Sigmoid colon (tissue), 7 donors: ENCODE data around the gene PHF20. TPM values are rescaled to one million over a fixed set of nuclear protein-coding genes. Genes with fewer than 3 reads are reported as not detected.

Source experiments
- DNase-seq: peaks from one replicate; pipeline ENCODE4 v3.0.0-alpha.2; 2019
- H3K27ac ChIP-seq, 4 donors: fragments of 200-600 bp; sonication (generic); one replicate each; pipeline ENCODE4 v1.5.1; 2016 to 2019; ENCODE audit warnings: mild to moderate bottlenecking in 1 of 4
- H3K27me3 ChIP-seq, 3 donors: fragments of 200-600 bp; sonication (generic); one replicate each; pipeline ENCODE4 v1.5.1; 2019; ENCODE audit warnings: mild to moderate bottlenecking in 1 of 3
- H3K36me3 ChIP-seq, 4 donors: fragments of 200-600 bp; sonication (generic); one replicate each; pipeline ENCODE4 v1.5.1; 2016 to 2019
- H3K4me1 ChIP-seq, 4 donors: fragments of 200-600 bp; sonication (generic); one replicate each; pipeline ENCODE4 v1.5.1; 2017 to 2019
- H3K4me3 ChIP-seq, 4 donors: fragments of 200-600 bp; sonication (generic); one replicate each; pipeline ENCODE4 v1.5.1; 2017 to 2019; ENCODE audit warnings: mild to moderate bottlenecking in 2 of 4, moderate library complexity in 1 of 4
- H3K9me3 ChIP-seq, 4 donors: fragments of 200-600 bp in 3 of 4; sonication (generic) in 3 of 4; one replicate each; pipeline versions ENCODE4 v1.5.1 to v1.6.1; 2013 to 2019
- CTCF ChIP-seq, 4 experiments: fragments of 450-650 bp in 3 of 4; fragments of 200-600 bp in 1 of 4; IDR thresholded peaks; one replicate each; pipeline ENCODE4 v1.5.1; 2016 to 2019; ENCODE audit warnings: antibody characterized with exemption in 4 of 4, mild to moderate bottlenecking in 3 of 4, moderate library complexity in 2 of 4
- EP300 ChIP-seq, 4 donors: sonication (generic); formaldehyde crosslinking; IDR thresholded peaks; one replicate each; pipeline ENCODE4 v1.6.1; 2017; ENCODE audit warnings: antibody characterized with exemption in 4 of 4
- POLR2A ChIP-seq, 2 donors: fragments of 450-650 bp; IDR thresholded peaks; one replicate each; pipeline ENCODE4 v1.6.1; 2016; ENCODE audit warnings: antibody characterized with exemption in 2 of 2, mild to moderate bottlenecking in 2 of 2, moderate library complexity in 2 of 2
- POLR2AphosphoS5 ChIP-seq, 4 donors: sonication (generic); formaldehyde crosslinking; IDR thresholded peaks; one replicate each; pipeline ENCODE4 v1.6.1; 2017; ENCODE audit warnings: antibody characterized with exemption in 4 of 4
- WGBS, 2 donors: extraction: QIAGEN DNeasy Blood & Tissue Kit; methylation state at CpG; one replicate each; pipeline ENCODE4 v1.1.7; 2013; 5-methylcytosine and 5-hydroxymethylcytosine counted together
- intact Hi-C: fragments of 100-400 bp; cut with DNase I; formaldehyde crosslinking; loops from one replicate; pipeline ENCODE4 v1.15.1; 2023
- polyA plus RNA-seq, 3 donors: library from polyadenylated mRNA; stranded (reverse); fragments of 200-250 nt; gene quantifications; one replicate each; pipeline ENCODE4 v1.2.3, GENCODE V29; 2013
- total RNA-seq, 4 donors: library from RNA; depleted of rRNA; stranded (reverse); fragments of >200 nt; gene quantifications; one replicate each; pipeline ENCODE4 v1.1.0, GENCODE V29; 2016
- donor health status: healthy with polysubstance abuse.
- donor health status: Bipolar disorder and iron deficiency.
- donor health status: healthy.

PHF20 gene
- total and polyA plus RNA-seq, 7 donors = 10.8 to 49.7 (median 41.0) TPM

GRCh38 chr20:35823937-35824336 lies 52.1 kb downstream of the PHF20 start:
- 67 to 90% methylated on average over 2 of the region's 2 CpGs for WGBS, 2 donors
- peaks cover 0 to 29% (median 26%) of the 10 kb centered on the region in 4 donors for H3K4me1 ChIP-seq
- no peak overlapping the region for H3K4me3 ChIP-seq
- no peak for TF ChIP-seq CTCF (IDR thresholded peaks at IDR 0.05)
- no peak for TF ChIP-seq POLR2AphosphoS5 (IDR thresholded peaks at IDR 0.05)
- no peak for TF ChIP-seq EP300 (IDR thresholded peaks at IDR 0.05)
- no peak for TF ChIP-seq POLR2A (IDR thresholded peaks at IDR 0.05)
- DNase-seq = no peak
- H3K27me3 ChIP-seq = no peaks in the 10 kb centered on the region
- H3K36me3 ChIP-seq = no peaks in the 10 kb centered on the region
- no peaks in the 10 kb centered on the region for H3K9me3 ChIP-seq
- H3K27ac ChIP-seq = no peak overlapping the region
- intact Hi-C loops = no loop called here

- no peak for DNase-seq
- no peaks in the 10 kb centered on the region for H3K36me3 ChIP-seq
- TF ChIP-seq EP300 (IDR thresholded peaks at IDR 0.05) = no peak
- no peak for TF ChIP-seq POLR2A (IDR thresholded peaks at IDR 0.05)
- TF ChIP-seq POLR2AphosphoS5 (IDR thresholded peaks at IDR 0.05) = no peak
- TF ChIP-seq CTCF (IDR thresholded peaks at IDR 0.05) = no peak
- no peak overlapping the region for H3K4me3 ChIP-seq
- H3K9me3 ChIP-seq = no peaks in the 10 kb centered on the region
- no peak overlapping the region for H3K27ac ChIP-seq
- intact Hi-C loops = no loop called here
- H3K4me1 ChIP-seq = peaks cover 0 to 13% (median 4%) of the 10 kb centered on the region in 4 donors
- no peaks in the 10 kb centered on the region for H3K27me3 ChIP-seq
- 87 to 95% methylated on average over 1 of the region's 1 CpG for WGBS, 2 donors
Observed at GRCh38 chr20:35826397-35826998, 54.7 kb downstream of the PHF20 start.

GRCh38 chr20:35828434-35828833 lies 56.6 kb downstream of the PHF20 start:
- DNase-seq = no peak
- Histone ChIP-seq H3K36me3 (no peaks in the 10 kb centered on the region), H3K27ac (no peak overlapping the region), H3K9me3 (no peaks in the 10 kb centered on the region), H3K27me3 (no peaks in the 10 kb centered on the region), H3K4me1 (peaks cover 0 to 13% (median 0%) of the 10 kb centered on the region in 4 donors), H3K4me3 (no peak overlapping the region)
- intact Hi-C loops = no loop called here
- WGBS, 2 donors = 67 to 87% methylated on average over 3 of the region's 3 CpGs
- TF ChIP-seq EP300 (IDR thresholded peaks at IDR 0.05) (no peak), CTCF (IDR thresholded peaks at IDR 0.05) (no peak), POLR2A (IDR thresholded peaks at IDR 0.05) (no peak), POLR2AphosphoS5 (IDR thresholded peaks at IDR 0.05) (no peak)

GRCh38 chr20:35828916-35829315 lies 57.1 kb downstream of the PHF20 start:
- DNase-seq = no peak
- Histone ChIP-seq H3K27ac (no peak overlapping the region), H3K4me1 (peaks cover 0 to 13% (median 0%) of the 10 kb centered on the region in 4 donors), H3K4me3 (no peak overlapping the region), H3K9me3 (no peaks in the 10 kb centered on the region), H3K27me3 (no peaks in the 10 kb centered on the region), H3K36me3 (no peaks in the 10 kb centered on the region)
- intact Hi-C loops = no loop called here
- WGBS, 2 donors = 91 to 94% methylated on average over 4 of the region's 4 CpGs
- TF ChIP-seq EP300 (IDR thresholded peaks at IDR 0.05) = no peak
- no peak for TF ChIP-seq CTCF (IDR thresholded peaks at IDR 0.05)
- no peak for TF ChIP-seq POLR2A (IDR thresholded peaks at IDR 0.05)
- no peak for TF ChIP-seq POLR2AphosphoS5 (IDR thresholded peaks at IDR 0.05)

- Histone ChIP-seq H3K27me3 (no peaks in the 10 kb centered on the region), H3K27ac (no peak overlapping the region), H3K36me3 (no peaks in the 10 kb centered on the region), H3K4me3 (no peak overlapping the region), H3K9me3 (no peaks in the 10 kb centered on the region), H3K4me1 (peaks cover 0 to 13% (median 0%) of the 10 kb centered on the region in 4 donors)
- intact Hi-C loops = no loop called here
- no peak for DNase-seq
- TF ChIP-seq POLR2AphosphoS5 (IDR thresholded peaks at IDR 0.05) (no peak), EP300 (IDR thresholded peaks at IDR 0.05) (no peak), POLR2A (IDR thresholded peaks at IDR 0.05) (no peak), CTCF (IDR thresholded peaks at IDR 0.05) (no peak)
Observed at GRCh38 chr20:35830264-35830663, 58.4 kb downstream of the PHF20 start.
